CD4-positive, alpha-beta T cell treated with Interleukin-1 beta for 1 hour (primary cell): ENCODE data around the gene CBX3.

Source experiments
- DNase-seq, 2 donors: peaks; one replicate each; pipeline ENCODE4 v3.0.0-alpha.2; 2020 to 2022

Gene CBX3

GRCh38 chr7:26188957-26189541 is 12.5 kb upstream of the CBX3 start:
- peak in 1 of 2 donors; percentile 36 for DNase-seq

DNA sequence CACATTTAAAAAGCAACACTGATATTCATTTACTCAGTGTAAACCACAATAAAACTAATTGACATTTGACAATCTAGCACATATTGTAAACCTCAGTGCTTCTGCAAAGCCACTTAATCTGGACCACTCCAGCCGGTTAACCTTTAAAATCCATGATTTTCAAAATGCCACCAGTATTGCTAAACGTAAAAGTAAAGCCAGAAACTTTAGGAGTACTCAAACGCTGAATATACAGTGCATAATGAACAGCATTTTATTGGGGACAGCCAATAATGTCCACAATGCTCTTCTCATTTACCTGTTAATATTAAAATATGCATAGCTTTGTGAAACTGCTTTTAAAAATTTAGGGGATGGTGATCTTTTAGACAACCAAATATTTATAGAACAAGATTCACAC is 11.8 kb upstream of the CBX3 start:
- DNase-seq, result peak in 1 of 2 donors; percentile 19

- DNase-seq, result peak in 1 of 2 donors; percentile 26
These were observed 11.1 kb upstream of the CBX3 start for GRCh38 chr7:26190417-26190869.

- no peak for DNase-seq
These were observed 10.1 kb upstream of the CBX3 start for GRCh38 chr7:26191233-26191973.

DNA sequence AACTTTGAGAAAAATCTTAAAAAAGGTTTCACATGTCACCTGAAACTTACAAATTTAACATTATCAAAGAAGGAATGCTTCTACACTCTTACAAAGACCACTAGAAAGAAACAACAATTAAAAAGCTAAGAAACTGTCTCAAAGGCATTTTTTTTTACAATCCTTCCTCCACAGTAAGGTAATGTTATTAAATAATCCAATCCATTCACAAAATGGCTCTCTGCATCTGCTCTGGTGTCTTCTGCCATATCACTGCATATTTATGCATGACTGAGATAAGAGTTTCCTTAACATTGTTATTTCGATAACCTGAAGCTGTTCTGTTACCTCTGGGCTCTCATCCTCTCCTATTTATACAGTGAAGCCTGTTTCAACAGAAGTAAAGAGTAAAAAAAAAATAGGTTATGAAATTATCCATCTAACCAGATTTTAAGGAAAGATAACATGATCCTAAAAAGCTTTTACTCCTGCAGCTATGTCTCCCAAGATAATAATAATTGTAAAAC is 9.5 kb upstream of the CBX3 start:
- no peak for DNase-seq

GRCh38 chr7:26192485-26193087 is 9.0 kb upstream of the CBX3 start:
- peak in 1 of 2 donors; percentile 22 for DNase-seq

- DNase-seq, result no peak
These were observed 7.9 kb upstream of the CBX3 start for GRCh38 chr7:26193432-26194207.

DNA sequence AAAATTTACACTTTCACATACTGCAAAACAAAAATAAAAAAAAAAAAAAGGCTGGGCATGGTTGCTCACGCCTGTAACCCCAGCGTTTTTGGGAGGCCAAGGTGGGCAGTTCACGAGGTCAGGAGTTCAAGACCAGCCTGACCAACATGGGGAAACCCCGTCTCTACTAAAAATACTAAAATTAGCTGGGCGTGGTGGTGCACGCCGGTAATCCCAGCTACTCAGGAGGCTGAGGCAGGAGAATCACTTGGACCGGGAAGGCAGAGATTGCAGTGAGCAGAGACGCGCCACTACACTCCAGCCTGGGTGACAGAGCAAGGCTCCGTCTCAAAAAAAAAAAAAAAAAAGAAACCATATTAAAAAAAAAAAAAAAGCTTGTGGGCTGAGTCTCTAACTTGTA is 6.8 kb upstream of the CBX3 start:
- peak in 1 of 2 donors; percentile 34 for DNase-seq

DNA sequence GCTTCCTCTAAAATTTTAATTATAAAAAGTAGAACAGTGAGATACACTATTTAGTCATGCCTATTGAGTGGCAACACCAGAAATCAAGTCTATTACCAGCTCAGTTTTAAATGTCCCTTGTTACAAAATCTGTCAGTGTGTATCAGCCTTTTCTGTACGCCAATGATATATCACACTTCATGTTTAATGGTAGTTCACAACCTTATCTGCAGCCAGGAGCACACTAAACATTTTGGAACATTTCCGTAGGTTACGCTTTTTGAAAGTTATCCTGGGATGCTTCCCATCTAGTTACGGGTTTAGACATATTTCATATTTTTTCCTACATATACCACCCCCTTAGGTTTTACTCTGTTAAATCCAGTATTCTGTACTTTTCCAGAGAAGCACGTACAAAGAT is 6.4 kb upstream of the CBX3 start:
- no peak for DNase-seq

GRCh38 chr7:26195867-26196657 is 5.5 kb upstream of the CBX3 start:
- peak in 1 of 2 donors; percentile 28 for DNase-seq

- DNase-seq, result peak in 1 of 2 donors; percentile 22
These were observed 4.1 kb upstream of the CBX3 start for GRCh38 chr7:26197153-26198115.

GRCh38 chr7:26198133-26198780 is 3.3 kb upstream of the CBX3 start:
- DNase-seq, result peak in 1 of 2 donors; percentile 69

DNA sequence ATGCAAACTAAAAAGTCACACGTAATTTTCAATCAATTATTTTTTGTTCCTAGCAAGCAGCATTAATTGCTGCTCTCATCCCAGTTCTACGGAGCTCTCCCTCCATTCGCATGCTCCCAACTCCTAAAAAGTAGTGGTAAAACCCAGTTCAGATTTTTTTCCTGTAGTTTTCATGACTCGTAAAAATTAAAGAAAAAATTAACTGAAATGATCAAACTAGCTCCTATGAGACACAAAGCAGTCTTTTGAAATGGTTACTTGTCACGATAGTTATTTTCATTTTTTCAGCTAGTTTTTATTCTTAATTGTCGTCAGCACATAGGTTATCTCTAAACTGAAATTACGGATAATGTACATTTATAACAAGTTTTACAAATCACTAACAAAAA is 2.8 kb upstream of the CBX3 start:
- no peak for DNase-seq

DNA sequence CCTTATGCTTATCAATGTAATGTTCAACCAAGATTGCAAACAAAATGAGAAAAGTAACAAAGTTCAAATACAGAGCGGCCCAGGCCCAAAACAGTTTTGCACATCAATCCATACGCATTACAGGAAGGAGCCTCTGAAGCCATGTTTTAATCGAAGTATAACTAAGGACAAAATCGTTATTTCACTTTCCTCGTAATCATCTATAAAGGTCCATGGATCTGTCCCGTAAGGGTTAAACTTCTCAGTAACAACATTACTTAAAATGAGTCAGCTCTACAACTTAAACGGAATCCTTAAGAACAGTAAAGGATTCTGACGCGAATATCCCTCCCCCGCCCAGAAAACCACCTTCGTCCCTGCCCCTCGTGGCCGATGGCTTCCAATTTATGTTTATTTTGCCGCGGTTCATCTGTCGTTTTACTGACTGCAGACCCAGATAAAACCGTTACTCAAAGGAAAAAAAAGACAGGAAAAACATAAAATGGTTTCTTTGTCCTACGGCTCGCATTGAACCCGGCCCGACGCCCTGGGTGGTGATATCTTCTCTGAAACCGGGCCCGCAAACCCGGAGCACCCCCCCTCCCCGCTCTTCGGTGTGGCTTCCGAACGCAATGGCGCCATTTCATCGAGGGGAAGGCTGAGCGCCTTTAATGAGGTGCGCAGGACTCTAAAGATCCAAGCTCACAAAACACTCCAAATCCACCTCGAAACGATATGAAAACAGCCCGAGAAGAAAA is 2.1 kb upstream of the CBX3 start:
- peak; percentile 72 to 76 for DNase-seq

DNA sequence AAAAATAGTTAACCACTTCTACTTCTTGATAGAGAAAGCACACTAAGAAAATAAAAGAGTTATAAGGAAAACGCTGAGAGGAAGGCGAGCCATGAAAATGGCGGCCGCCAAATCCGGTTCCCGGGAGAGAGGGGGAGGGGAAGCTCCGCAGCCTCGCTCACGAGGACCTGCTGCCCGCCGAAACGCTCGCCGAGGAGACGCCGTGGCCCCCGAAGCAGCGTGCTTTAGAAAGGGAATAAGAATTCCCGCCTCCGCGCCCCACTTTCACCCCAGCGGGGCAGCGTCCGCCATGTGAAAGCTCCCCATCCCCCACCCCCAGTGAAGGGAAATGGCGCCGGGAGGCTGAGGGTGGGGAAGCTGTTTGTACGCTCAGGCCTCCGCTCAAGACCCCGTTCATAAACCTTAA is 1.5 kb upstream of the CBX3 start:
- DNase-seq, result peak; percentile 70 to 73

DNA sequence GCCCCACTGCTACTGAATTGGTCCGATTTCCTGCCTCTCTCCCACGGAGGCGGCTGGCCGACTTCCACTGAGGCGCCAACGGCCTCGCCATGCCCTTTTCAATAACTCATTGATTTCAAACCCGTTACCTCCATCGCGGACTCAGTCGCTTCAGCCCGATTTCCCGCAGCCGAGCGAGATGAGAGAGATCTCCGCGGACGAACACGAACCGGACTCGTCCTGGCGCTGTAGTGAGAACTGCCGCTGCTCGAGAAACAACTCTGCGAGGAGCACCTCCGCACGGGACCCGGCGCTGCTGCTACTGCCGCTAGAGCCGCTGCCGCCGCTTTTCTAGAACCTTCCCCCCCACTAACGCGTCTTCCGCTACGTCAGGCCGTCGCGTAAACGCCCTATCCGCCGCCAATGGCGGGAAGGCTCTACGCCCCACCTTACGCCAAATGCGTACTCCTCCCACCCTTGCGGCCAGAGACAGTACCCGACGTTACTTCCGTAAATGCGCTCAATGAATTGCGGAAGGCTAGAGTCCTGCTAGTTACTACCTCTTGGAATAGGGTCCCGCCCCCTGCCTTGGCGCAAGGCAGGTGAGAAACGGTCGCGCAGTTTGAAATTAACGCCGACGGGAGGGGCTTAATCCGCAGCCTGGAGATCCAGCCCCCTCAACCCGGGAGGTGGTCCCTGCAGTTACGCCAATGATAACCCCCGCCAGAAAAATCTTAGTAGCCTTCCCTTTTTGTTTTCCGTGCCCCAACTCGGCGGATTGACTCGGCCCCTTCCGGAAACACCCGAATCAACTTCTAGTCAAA is 900 bp upstream of the CBX3 start, which contains the start of gene HNRNPA2B1:
TSS of gene HNRNPA2B1 (minus strand) at position 303 of the 803 bp plus-strand sequence. CDS start at position 134, 169 bp downstream.
- peak; percentile 97 to 99 for DNase-seq

GRCh38 chr7:26202019-26202990 is 760 bp downstream of the CBX3 start:
- DNase-seq, result peak; percentile 60 to 61
